Measurements from ENCODE around the gene MASP2.

DNA sequence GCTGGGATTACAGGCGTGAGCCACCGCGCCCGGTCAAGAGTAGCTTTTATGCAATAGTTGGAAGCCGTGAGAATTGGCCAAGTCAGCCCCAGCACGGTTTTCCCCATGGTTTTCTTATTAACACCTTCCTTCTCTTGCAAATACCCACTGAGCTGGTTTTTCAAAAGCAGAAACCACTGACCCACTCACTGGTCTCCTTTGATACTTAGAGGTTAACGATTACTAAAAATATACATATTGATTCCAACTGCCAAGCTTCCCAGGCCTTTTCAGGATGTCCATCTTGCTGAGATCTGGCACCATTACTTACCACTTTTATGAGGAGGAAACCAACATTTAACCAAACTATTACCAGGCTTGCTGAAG lies 60.5 kb downstream of the MASP2 start:
- TF ChIP-seq EP300 (IDR thresholded peaks at IDR 0.05) (no peak), CTCF (IDR thresholded peaks at IDR 0.05) (no peak)

All from tibial nerve (tissue), 4 donors.